ENCODE data around the gene CDC42EP5.

- TF ChIP-seq POLR2AphosphoS5 (IDR thresholded peaks at IDR 0.05; ENCODE audit: low read depth, low read length) (no peak), REST (IDR thresholded peaks at IDR 0.05; ENCODE audit: insufficient read depth in 1 of 2, low read depth in 2 of 2, low read length in 2 of 2) (no peak), SIN3A (IDR thresholded peaks at IDR 0.05; ENCODE audit: borderline replicate concordance, insufficient read depth, low read length) (no peak), TAF1 (IDR thresholded peaks at IDR 0.05; ENCODE audit: borderline replicate concordance, insufficient read depth, low read length) (no peak)
Observed at GRCh38 chr19:54415208-54415900, 57.7 kb downstream of the CDC42EP5 start, which contains the start of gene TTYH1.
